Measurements from ENCODE around the gene CTNNBIP1.

The CTNNBIP1 gene

GRCh38 chr1:9827558-9828185 lies 82.4 kb downstream of the CTNNBIP1 start:
- Histone ChIP-seq H3K9ac (ENCODE audit: low read length) (no peak overlapping the region), H3K27me3 (ENCODE audit: control insufficient read depth, insufficient read depth, low read length) (no peaks in the 10 kb centered on the region), H3K4me3 (ENCODE audit: low read length) (no peak overlapping the region), H3K36me3 (ENCODE audit: control insufficient read depth, insufficient read depth, low read length) (no peaks in the 10 kb centered on the region), H3K4me1 (ENCODE audit: control insufficient read depth, insufficient read depth, low read length) (peaks cover 6% of the 10 kb centered on the region), H3K27ac (ENCODE audit: low read depth, low read length) (no peak overlapping the region)

GRCh38 chr1:9826616-9827015 lies 83.5 kb downstream of the CTNNBIP1 start:
- Histone ChIP-seq H3K4me1 (ENCODE audit: control insufficient read depth, insufficient read depth, low read length) (peaks cover 11% of the 10 kb centered on the region), H3K27me3 (ENCODE audit: control insufficient read depth, insufficient read depth, low read length) (no peaks in the 10 kb centered on the region), H3K9ac (ENCODE audit: low read length) (no peak overlapping the region), H3K36me3 (ENCODE audit: control insufficient read depth, insufficient read depth, low read length) (no peaks in the 10 kb centered on the region), H3K4me3 (ENCODE audit: low read length) (no peak overlapping the region), H3K27ac (ENCODE audit: low read depth, low read length) (no peak overlapping the region)

- Histone ChIP-seq H3K27ac (ENCODE audit: low read depth, low read length) (peak overlapping the region; percentile 94), H3K36me3 (ENCODE audit: control insufficient read depth, insufficient read depth, low read length) (no peaks in the 10 kb centered on the region), H3K4me1 (ENCODE audit: control insufficient read depth, insufficient read depth, low read length) (peaks cover 11% of the 10 kb centered on the region), H3K9ac (ENCODE audit: low read length) (no peak overlapping the region), H3K27me3 (ENCODE audit: control insufficient read depth, insufficient read depth, low read length) (no peaks in the 10 kb centered on the region), H3K4me3 (ENCODE audit: low read length) (no peak overlapping the region)
Observed at GRCh38 chr1:9826087-9826486, 84.0 kb downstream of the CTNNBIP1 start.

GRCh38 chr1:9825093-9826074 lies 84.7 kb downstream of the CTNNBIP1 start:
- H3K36me3 ChIP-seq (ENCODE audit: control insufficient read depth, insufficient read depth, low read length): no peaks in the 10 kb centered on the region
- no peaks in the 10 kb centered on the region for H3K27me3 ChIP-seq (ENCODE audit: control insufficient read depth, insufficient read depth, low read length)
- peak overlapping the region; percentile 94 for H3K27ac ChIP-seq (ENCODE audit: low read depth, low read length)
- peak overlapping the region; percentile 78 for H3K4me3 ChIP-seq (ENCODE audit: low read length)
- H3K4me1 ChIP-seq (ENCODE audit: control insufficient read depth, insufficient read depth, low read length): peaks cover 11% of the 10 kb centered on the region
- H3K9ac ChIP-seq (ENCODE audit: low read length): no peak overlapping the region

- peak overlapping the region; percentile 94 for H3K27ac ChIP-seq (ENCODE audit: low read depth, low read length)
- no peaks in the 10 kb centered on the region for H3K36me3 ChIP-seq (ENCODE audit: control insufficient read depth, insufficient read depth, low read length)
- H3K9ac ChIP-seq (ENCODE audit: low read length): no peak overlapping the region
- H3K4me3 ChIP-seq (ENCODE audit: low read length): peak overlapping the region; percentile 78
- H3K27me3 ChIP-seq (ENCODE audit: control insufficient read depth, insufficient read depth, low read length): no peaks in the 10 kb centered on the region
- H3K4me1 ChIP-seq (ENCODE audit: control insufficient read depth, insufficient read depth, low read length): peaks cover 11% of the 10 kb centered on the region
Observed at GRCh38 chr1:9824702-9825089, 85.4 kb downstream of the CTNNBIP1 start.

GRCh38 chr1:9823943-9824701 lies 85.9 kb downstream of the CTNNBIP1 start, which contains the start of gene CLSTN1:
Gene CLSTN1, minus strand, starts transcription at chr1:9823965. Its CDS starts 232 bp downstream, at chr1:9823733.
- peaks cover 11% of the 10 kb centered on the region for H3K4me1 ChIP-seq (ENCODE audit: control insufficient read depth, insufficient read depth, low read length)
- H3K36me3 ChIP-seq (ENCODE audit: control insufficient read depth, insufficient read depth, low read length): no peaks in the 10 kb centered on the region
- peak within 1 kb of the TSS; percentile 46 for H3K9ac ChIP-seq (ENCODE audit: low read length)
- no peaks in the 10 kb centered on the region for H3K27me3 ChIP-seq (ENCODE audit: control insufficient read depth, insufficient read depth, low read length)
- H3K27ac ChIP-seq (ENCODE audit: low read depth, low read length): peak within 1 kb of the TSS; percentile 94
- H3K4me3 ChIP-seq (ENCODE audit: low read length): peak within 1 kb of the TSS; percentile 78

- no peaks in the 10 kb centered on the region for H3K27me3 ChIP-seq (ENCODE audit: control insufficient read depth, insufficient read depth, low read length)
- H3K9ac ChIP-seq (ENCODE audit: low read length): no peak overlapping the region
- H3K4me3 ChIP-seq (ENCODE audit: low read length): peak overlapping the region; percentile 77
- H3K4me1 ChIP-seq (ENCODE audit: control insufficient read depth, insufficient read depth, low read length): peaks cover 11% of the 10 kb centered on the region
- H3K36me3 ChIP-seq (ENCODE audit: control insufficient read depth, insufficient read depth, low read length): no peaks in the 10 kb centered on the region
- H3K27ac ChIP-seq (ENCODE audit: low read depth, low read length): peak overlapping the region; percentile 81
Observed at GRCh38 chr1:9823693-9823942, 86.5 kb downstream of the CTNNBIP1 start.

GRCh38 chr1:9822897-9823692 lies 87.0 kb downstream of the CTNNBIP1 start:
- H3K4me1 ChIP-seq (ENCODE audit: control insufficient read depth, insufficient read depth, low read length): peaks cover 11% of the 10 kb centered on the region
- no peaks in the 10 kb centered on the region for H3K36me3 ChIP-seq (ENCODE audit: control insufficient read depth, insufficient read depth, low read length)
- peak overlapping the region; percentile 81 for H3K27ac ChIP-seq (ENCODE audit: low read depth, low read length)

GRCh38 chr1:9822490-9822889 lies 87.6 kb downstream of the CTNNBIP1 start:
- H3K36me3 ChIP-seq (ENCODE audit: control insufficient read depth, insufficient read depth, low read length): no peaks in the 10 kb centered on the region
- H3K4me3 ChIP-seq (ENCODE audit: low read length): peak overlapping the region; percentile 77
- no peaks in the 10 kb centered on the region for H3K27me3 ChIP-seq (ENCODE audit: control insufficient read depth, insufficient read depth, low read length)
- H3K27ac ChIP-seq (ENCODE audit: low read depth, low read length): no peak overlapping the region
- H3K9ac ChIP-seq (ENCODE audit: low read length): peak overlapping the region; percentile 46
- H3K4me1 ChIP-seq (ENCODE audit: control insufficient read depth, insufficient read depth, low read length): peaks cover 11% of the 10 kb centered on the region

More at GRCh38 chr1:9822897-9823692, 87.0 kb downstream of the CTNNBIP1 start:
- peak overlapping the region; percentile 77 for H3K4me3 ChIP-seq (ENCODE audit: low read length)
- H3K9ac ChIP-seq (ENCODE audit: low read length): peak overlapping the region; percentile 46
- no peaks in the 10 kb centered on the region for H3K27me3 ChIP-seq (ENCODE audit: control insufficient read depth, insufficient read depth, low read length)

GRCh38 chr1:9821710-9822109 lies 88.4 kb downstream of the CTNNBIP1 start:
- no peak overlapping the region for H3K4me3 ChIP-seq (ENCODE audit: low read length)
- H3K27me3 ChIP-seq (ENCODE audit: control insufficient read depth, insufficient read depth, low read length): no peaks in the 10 kb centered on the region

GRCh38 chr1:9820521-9820920 lies 89.5 kb downstream of the CTNNBIP1 start:
- Histone ChIP-seq H3K4me1 (ENCODE audit: control insufficient read depth, insufficient read depth, low read length) (peaks cover 11% of the 10 kb centered on the region), H3K4me3 (ENCODE audit: low read length) (no peak overlapping the region), H3K9ac (ENCODE audit: low read length) (peak overlapping the region; percentile 45), H3K27me3 (ENCODE audit: control insufficient read depth, insufficient read depth, low read length) (no peaks in the 10 kb centered on the region), H3K27ac (ENCODE audit: low read depth, low read length) (no peak overlapping the region), H3K36me3 (ENCODE audit: control insufficient read depth, insufficient read depth, low read length) (no peaks in the 10 kb centered on the region)

More at GRCh38 chr1:9821710-9822109, 88.4 kb downstream of the CTNNBIP1 start:
- Histone ChIP-seq H3K4me1 (ENCODE audit: control insufficient read depth, insufficient read depth, low read length) (peaks cover 11% of the 10 kb centered on the region), H3K9ac (ENCODE audit: low read length) (no peak overlapping the region), H3K27ac (ENCODE audit: low read depth, low read length) (no peak overlapping the region), H3K36me3 (ENCODE audit: control insufficient read depth, insufficient read depth, low read length) (no peaks in the 10 kb centered on the region)
